Large intestine (tissue), 3 donors: ENCODE results near the gene ABHD2. TPM values are rescaled to one million over a fixed set of nuclear protein-coding genes. Genes with fewer than 3 reads are reported as not detected.
"Not testable (repeated sequence)": the region's sequence is repeated elsewhere in the genome, so short reads cannot be mapped to it uniquely, and the experiment has no call there.

Source experiments
- DNase-seq, 2 donors: peaks; one replicate each; pipeline versions ENCODE4 v3.0.0 to v3.0.0-alpha.2; 2013
- H3K27ac ChIP-seq: one replicate; pipeline ENCODE4 v1.5.1; 2013; ENCODE audit warnings: low read length
- H3K27me3 ChIP-seq: 2 replicates; pipeline ENCODE4 v1.6.1; 2013; ENCODE audit warnings: low read length; ENCODE audit not compliant: control insufficient read depth, insufficient read depth
- H3K36me3 ChIP-seq: 2 replicates; pipeline ENCODE4 v1.6.1; 2013; ENCODE audit warnings: low read length; ENCODE audit not compliant: control insufficient read depth, insufficient read depth
- H3K4me1 ChIP-seq: one replicate; pipeline ENCODE4 v1.6.1; 2013; ENCODE audit warnings: low read length; ENCODE audit not compliant: control insufficient read depth, insufficient read depth
- H3K4me3 ChIP-seq: one replicate; pipeline ENCODE4 v1.5.1; 2013; ENCODE audit warnings: low read length
- H3K9me3 ChIP-seq: one replicate; pipeline ENCODE4 v1.6.1; 2013; ENCODE audit warnings: mild to moderate bottlenecking, low read depth, low read length, moderate library complexity; ENCODE audit not compliant: control insufficient read depth
- WGBS: methylation state at CpG from one replicate; pipeline ENCODE4 v1.1.5; 2013; ENCODE audit warnings: low lambda C conversion rate; ENCODE audit not compliant: insufficient coverage; 5-methylcytosine and 5-hydroxymethylcytosine counted together
- polyA plus RNA-seq: library from polyadenylated mRNA; unstranded; fragments of 120-200 nt; gene quantifications from one replicate; pipeline ENCODE4 v1.2.1, GENCODE V29; 2013

The ABHD2 gene
- polyA plus RNA-seq, 1 donor, result 58.1 TPM

- Histone ChIP-seq H3K4me1 (peaks cover 33% of the 10 kb centered on the region), H3K27me3 (no peaks in the 10 kb centered on the region), H3K36me3 (peaks cover 14% of the 10 kb centered on the region), H3K9me3 (no peaks in the 10 kb centered on the region), H3K27ac (no peak overlapping the region), H3K4me3 (no peak overlapping the region)
- DNase-seq, result no peak
- 43% methylated on average over 1 of the region's 1 CpG for WGBS
Observed at GRCh38 chr15:89129816-89130134, 41.5 kb downstream of the ABHD2 start.

DNA sequence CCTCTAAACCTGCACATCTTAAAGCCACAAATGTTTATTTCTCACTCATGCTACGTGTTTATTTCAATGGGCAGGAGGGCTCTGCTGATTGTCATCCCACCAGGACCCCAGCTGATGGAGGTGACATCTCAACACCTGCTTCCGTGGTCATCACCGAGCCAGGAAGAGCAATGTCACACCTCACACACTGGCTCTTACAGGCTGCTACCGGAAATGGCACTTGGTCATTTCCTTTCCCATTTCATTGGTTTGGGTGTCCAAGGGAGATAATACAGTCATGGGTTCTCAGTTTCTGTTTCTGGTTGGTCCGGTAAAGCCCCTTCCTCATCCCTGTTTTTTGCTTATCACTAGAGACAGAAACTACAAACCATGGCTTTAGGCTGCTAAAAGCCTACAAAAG lies 41.9 kb downstream of the ABHD2 start:
- Histone ChIP-seq H3K27ac (no peak overlapping the region), H3K9me3 (no peaks in the 10 kb centered on the region), H3K4me1 (peaks cover 33% of the 10 kb centered on the region), H3K36me3 (peaks cover 14% of the 10 kb centered on the region), H3K27me3 (no peaks in the 10 kb centered on the region), H3K4me3 (no peak overlapping the region)
- WGBS, result 100% methylated on average over 1 of the region's 5 CpGs
- DNase-seq, result peak in 1 of 2 donors; percentile 15

DNA sequence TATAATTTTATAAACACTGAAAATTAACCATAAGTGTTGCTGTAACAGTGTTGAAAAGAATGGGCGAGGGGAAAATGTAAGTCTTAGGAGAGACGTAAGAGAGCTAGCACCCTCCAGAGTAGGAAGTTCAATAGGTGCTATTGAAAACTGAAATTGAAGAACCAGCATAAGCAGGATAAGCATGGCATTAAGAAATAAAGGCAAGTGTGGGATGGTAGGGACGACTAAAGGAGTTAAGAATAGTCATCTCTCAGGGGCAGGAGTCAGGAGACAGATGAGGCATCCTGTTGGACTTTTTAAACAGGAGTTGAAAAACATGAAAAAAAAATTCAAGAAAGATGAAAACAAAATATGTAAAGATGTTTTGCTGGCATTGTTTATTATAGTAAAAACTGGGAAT lies 43.5 kb downstream of the ABHD2 start:
- Histone ChIP-seq H3K27ac (no peak overlapping the region), H3K27me3 (no peaks in the 10 kb centered on the region), H3K9me3 (no peaks in the 10 kb centered on the region), H3K4me1 (peaks cover 20% of the 10 kb centered on the region), H3K4me3 (no peak overlapping the region), H3K36me3 (peaks cover 14% of the 10 kb centered on the region)
- no peak for DNase-seq
- 89% methylated on average over 3 of the region's 3 CpGs for WGBS

DNA sequence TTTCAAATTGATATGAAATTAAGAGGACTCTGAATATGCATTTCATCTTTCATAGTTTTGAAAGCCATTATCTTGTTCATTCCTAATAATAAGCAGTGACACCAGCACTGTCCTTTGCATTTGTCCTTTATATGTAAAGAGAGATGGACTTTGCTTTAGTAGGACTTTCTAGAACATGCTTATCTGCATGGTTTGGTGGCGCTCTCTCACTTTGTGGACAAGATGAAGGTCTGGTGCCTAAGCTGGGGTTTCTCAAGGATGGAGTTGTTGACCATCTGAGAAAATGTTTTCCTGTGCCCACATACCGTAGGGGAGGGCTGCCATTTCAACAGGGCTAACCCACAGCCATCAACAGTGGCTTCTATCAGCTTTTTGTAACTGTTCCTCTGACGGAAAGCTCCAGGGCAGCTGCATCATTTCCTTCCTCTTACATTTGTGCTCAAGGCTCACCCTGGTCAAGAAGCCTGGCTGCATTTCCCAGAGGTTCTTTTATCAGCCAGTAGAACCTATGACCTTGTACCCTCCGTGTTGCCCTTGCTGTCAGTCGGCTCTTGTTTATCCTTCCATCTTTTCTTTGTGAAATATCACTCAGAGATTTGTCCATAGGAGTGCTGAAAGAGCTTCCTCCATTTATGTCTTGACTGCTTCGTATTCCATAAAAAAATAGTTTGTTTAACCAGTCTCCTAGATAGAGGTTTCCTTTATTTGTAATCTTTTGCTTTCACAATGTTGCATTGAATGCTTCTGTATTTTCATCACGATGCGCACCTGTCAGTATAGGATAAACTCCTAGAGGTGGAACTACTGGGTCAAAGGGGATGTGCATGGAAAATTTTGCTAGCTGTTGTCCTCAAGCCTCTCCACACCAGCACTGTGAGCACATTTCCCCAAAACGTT lies 44.6 kb downstream of the ABHD2 start:
- H3K36me3 ChIP-seq, result peaks cover 16% of the 10 kb centered on the region
- no peak overlapping the region for H3K27ac ChIP-seq
- 20% methylated on average over 4 of the region's 9 CpGs for WGBS
- peaks cover 18% of the 10 kb centered on the region for H3K4me1 ChIP-seq
- H3K27me3 ChIP-seq, result no peaks in the 10 kb centered on the region
- no peak overlapping the region for H3K4me3 ChIP-seq
- DNase-seq, result no peak
- H3K9me3 ChIP-seq, result no peaks in the 10 kb centered on the region

DNA sequence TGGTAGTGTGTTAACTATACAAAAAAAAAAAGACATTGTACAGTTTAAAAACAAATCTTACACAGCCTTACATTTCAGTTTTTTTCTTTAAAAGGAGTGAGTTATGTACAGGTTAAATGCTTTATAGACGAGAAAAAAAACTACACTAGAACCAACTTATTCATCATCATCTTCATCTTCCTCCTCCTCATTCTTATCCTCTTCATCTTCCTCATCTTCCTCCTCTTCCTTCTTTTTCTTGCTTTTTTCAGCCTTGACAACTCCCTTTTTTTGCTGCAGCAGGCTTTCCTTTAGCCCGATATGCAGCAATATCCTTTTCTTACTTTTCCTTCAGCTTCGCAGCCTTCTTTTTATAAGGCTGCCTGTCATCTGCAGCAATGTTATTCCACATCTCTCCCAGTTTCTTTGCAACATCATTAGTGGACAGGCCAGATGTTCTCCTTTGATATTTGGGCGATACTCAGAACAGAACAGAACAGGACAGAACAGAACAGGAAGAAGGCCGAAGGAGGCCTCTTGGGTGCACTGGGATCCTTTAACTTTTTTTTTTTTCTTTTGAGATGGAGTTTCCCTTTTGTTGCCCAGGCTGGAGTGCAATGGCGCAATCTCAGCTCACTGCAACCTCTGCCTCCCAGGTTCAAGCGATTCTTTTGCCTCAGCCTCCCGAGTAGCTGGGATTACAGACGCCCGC lies 47.3 kb downstream of the ABHD2 start:
- H3K27ac ChIP-seq, H3K4me1 ChIP-seq: not testable (repeated sequence)

DNA sequence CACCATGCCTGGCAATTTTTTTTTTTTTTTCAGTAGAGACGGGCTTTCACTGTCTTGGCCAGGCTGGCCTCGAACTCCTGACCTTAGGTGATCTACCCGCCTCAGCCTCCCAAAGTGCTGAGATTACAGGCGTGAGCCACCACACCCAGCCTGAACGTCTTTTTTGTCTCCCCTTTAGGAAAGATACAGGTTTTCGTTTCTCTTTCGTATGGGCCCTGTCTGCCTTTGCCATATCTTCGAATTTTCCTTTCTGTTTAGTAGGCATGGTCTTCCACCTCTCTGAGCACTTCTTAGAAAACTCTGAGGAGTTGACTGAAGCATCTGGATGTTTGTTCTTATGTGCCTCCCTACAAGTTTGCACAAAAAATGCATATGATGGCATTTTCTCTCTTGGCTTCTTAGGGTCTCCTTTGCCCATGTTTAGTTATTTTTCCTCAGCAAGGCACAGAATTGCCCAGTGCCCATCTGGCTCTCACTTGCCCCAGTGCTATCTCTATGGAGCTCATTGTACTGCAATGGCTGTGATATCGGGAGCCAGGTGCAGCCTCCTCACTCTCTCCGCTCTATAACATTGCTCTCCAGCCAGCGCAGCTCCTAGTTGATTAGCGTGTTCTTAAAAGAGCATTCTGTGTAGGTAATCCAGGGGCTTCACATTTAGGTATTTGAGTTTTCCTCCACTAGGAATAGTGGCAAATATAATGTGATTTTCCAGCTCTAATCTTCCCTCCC lies 48.0 kb downstream of the ABHD2 start:
- peaks cover 16% of the 10 kb centered on the region for H3K36me3 ChIP-seq
- no peak overlapping the region for H3K27ac ChIP-seq
- H3K9me3 ChIP-seq, result no peaks in the 10 kb centered on the region
- DNase-seq, result no peak
- 83% methylated on average over 4 of the region's 12 CpGs for WGBS
- no peaks in the 10 kb centered on the region for H3K4me1 ChIP-seq
- H3K27me3 ChIP-seq, result no peaks in the 10 kb centered on the region
- H3K4me3 ChIP-seq, result no peak overlapping the region

More for the DNA sequence above, 47.3 kb downstream of the ABHD2 start:
- H3K9me3 ChIP-seq, H3K4me3 ChIP-seq, DNase-seq, H3K27me3 ChIP-seq: not testable (repeated sequence)
- 97% methylated on average over 3 of the region's 10 CpGs for WGBS
- peaks cover 18% of the 10 kb centered on the region for H3K36me3 ChIP-seq

DNA sequence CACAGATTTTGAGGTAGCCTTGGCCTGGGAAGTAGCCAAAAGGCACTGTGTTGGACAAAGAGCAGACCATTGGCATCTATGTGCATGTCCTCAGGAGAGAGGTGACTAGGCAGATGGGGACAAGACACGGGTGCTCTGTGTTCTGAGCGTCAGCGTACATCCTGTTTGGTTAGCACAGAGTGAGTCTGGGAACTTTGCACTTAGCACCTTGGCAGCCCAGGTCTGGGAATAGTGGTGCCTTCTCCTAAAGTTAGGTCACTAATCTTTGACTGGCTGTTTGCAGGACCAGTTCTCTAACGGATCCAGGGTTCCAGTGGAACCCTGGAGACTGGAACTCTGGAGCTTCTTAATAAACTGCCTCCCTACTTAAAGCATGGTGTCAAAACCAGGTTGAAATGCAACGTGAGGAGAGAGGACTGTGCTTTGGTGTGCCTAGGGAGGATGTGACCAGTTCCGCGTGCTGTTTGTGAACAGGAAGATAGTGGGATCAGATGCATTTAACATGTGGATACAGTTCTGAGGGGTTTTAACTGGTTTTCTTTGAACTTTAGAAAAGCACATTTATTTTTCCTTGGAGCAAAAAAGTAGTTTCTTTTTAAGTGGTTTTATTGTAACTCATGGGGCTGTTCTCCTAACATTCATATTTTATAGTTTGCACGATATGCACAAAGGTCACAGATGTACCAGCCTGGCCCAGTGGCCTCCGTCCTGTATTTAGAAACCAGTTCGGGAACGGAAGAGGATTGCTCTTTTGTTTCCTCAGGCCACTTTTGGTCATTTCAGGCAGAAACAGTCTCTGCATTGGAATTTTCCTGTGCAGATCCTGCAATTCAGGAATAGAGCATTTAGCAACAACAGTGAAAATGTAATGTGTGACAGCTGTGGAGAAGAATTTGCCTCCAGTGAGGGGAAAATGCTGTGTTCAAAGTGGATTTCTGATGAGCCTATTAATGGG lies 48.8 kb downstream of the ABHD2 start:
- H3K9me3 ChIP-seq, result no peaks in the 10 kb centered on the region
- peaks cover 19% of the 10 kb centered on the region for H3K36me3 ChIP-seq
- no CpG with 5 or more reads among the region's 11 CpGs for WGBS
- H3K4me3 ChIP-seq, result no peak overlapping the region
- no peak overlapping the region for H3K27ac ChIP-seq
- DNase-seq, result no peak
- H3K4me1 ChIP-seq, result no peaks in the 10 kb centered on the region
- H3K27me3 ChIP-seq, result no peaks in the 10 kb centered on the region

DNA sequence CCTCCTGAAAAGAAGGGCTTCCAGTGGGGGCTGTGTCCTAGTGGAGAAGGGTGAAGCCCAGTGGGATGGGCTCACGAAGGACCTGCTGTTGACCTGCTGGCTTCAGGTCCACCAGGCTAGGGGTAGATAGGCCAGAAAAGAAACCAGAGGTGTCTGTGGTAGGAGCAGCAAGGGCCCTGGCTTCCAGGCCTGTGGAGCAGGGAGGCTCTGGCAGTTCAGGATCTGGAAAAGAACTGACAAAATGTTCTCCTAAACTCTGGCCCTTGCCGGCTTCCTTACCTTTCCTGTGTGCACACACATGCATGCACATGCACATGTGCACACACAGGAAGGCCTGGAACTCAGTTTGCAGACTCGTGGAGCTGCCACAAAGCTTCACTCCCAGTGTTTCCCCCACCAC lies 49.7 kb downstream of the ABHD2 start:
- Histone ChIP-seq H3K27ac (no peak overlapping the region), H3K9me3 (no peaks in the 10 kb centered on the region), H3K4me3 (no peak overlapping the region), H3K27me3 (no peaks in the 10 kb centered on the region), H3K4me1 (no peaks in the 10 kb centered on the region), H3K36me3 (peaks cover 23% of the 10 kb centered on the region)
- no CpG with 5 or more reads among the region's 3 CpGs for WGBS
- DNase-seq, result no peak

GRCh38 chr15:89138999-89139612 lies 50.9 kb downstream of the ABHD2 start:
- Histone ChIP-seq H3K27ac (no peak overlapping the region), H3K27me3 (no peaks in the 10 kb centered on the region), H3K4me1 (no peaks in the 10 kb centered on the region), H3K36me3 (peaks cover 23% of the 10 kb centered on the region), H3K9me3 (no peaks in the 10 kb centered on the region), H3K4me3 (no peak overlapping the region)
- 93% methylated on average over 2 of the region's 10 CpGs for WGBS
- DNase-seq, result no peak
